IMR-90 (cell line): ENCODE measurements around the gene SLC29A1. TPM values are rescaled to one million over a fixed set of nuclear protein-coding genes. Genes with fewer than 3 reads are reported as not detected.

Source experiments
- ATAC-seq: fragments of 200-7000 bp; cut with Tn5 transposase; 2 replicates; pipeline ENCODE4 v1.9.1; 2020; ENCODE audit warnings: low read depth, mild to moderate bottlenecking, moderate library complexity
- BruUV-seq: library from RNA; stranded (reverse); fragments of 400-500 nt; replicated peaks from 2 replicates; lab custom pipeline; 2021; lab: Mats Ljungman, UMichigan
- CTCF ChIA-PET: fragments of 300-600 bp; formaldehyde crosslinking; extraction: SDS; loops from one replicate; lab custom pipeline; 2021; ENCODE audit warnings: antibody characterized with exemption; lab: Yijun Ruan, JAX
- POLR2A ChIA-PET: fragments of 300-600 bp; sonication (Branson Sonifier 250); formaldehyde crosslinking; loops from one replicate; lab custom pipeline; 2022; ENCODE audit warnings: antibody characterized with exemption; ENCODE audit not compliant: unreplicated experiment; lab: Charles Lee
- DNase-seq: peaks from one replicate; pipeline ENCODE4 v3.0.0; 2013
- H2AFZ ChIP-seq: replicated peaks from 2 replicates; pipeline ENCODE3; 2013; ENCODE audit warnings: low read length, mild to moderate bottlenecking; ENCODE audit not compliant: poor library complexity
- H2AK5ac ChIP-seq: 2 replicates; pipeline ENCODE4 v1.6.1; 2013; ENCODE audit warnings: low read depth, low read length, inconsistent platforms
- H2AK9ac ChIP-seq: replicated peaks from 2 replicates; pipeline ENCODE3; 2013; ENCODE audit warnings: mild to moderate bottlenecking, low read depth, low read length, moderate library complexity; ENCODE audit not compliant: poor library complexity
- H2BK120ac ChIP-seq: 2 replicates; pipeline ENCODE4 v1.6.1; 2013; ENCODE audit warnings: low read depth, low read length, inconsistent platforms
- H2BK15ac ChIP-seq: 3 replicates; pipeline ENCODE4 v1.6.1; 2013; ENCODE audit warnings: low read depth, low read length, inconsistent platforms
- H2BK20ac ChIP-seq: 2 replicates; pipeline ENCODE4 v1.6.1; 2013; ENCODE audit warnings: low read depth, mild to moderate bottlenecking, inconsistent platforms, low read length, moderate library complexity
- H2BK5ac ChIP-seq: 2 replicates; pipeline ENCODE4 v1.6.1; 2013; ENCODE audit warnings: mild to moderate bottlenecking, low read depth, low read length, inconsistent platforms; ENCODE audit not compliant: poor library complexity, severe bottlenecking
- H3K14ac ChIP-seq: replicated peaks from 2 replicates; pipeline ENCODE4 v1.6.1; 2013; ENCODE audit warnings: low read depth, low read length, inconsistent platforms
- H3K18ac ChIP-seq: 2 replicates; pipeline ENCODE4 v1.6.1; 2013; ENCODE audit warnings: low read depth, low read length, control low read depth
- H3K23ac ChIP-seq: 2 replicates; pipeline ENCODE4 v1.6.1; 2013; ENCODE audit warnings: low read depth, low read length, inconsistent platforms
- H3K27ac ChIP-seq: 2 replicates; pipeline ENCODE4 v1.5.1; 2013; ENCODE audit warnings: mild to moderate bottlenecking, control low read depth, low read length; ENCODE audit not compliant: insufficient read depth
- H3K27me3 ChIP-seq: 2 replicates; pipeline ENCODE4 v1.6.1; 2013; ENCODE audit warnings: low read length; ENCODE audit not compliant: control insufficient read depth, insufficient read depth
- H3K36me3 ChIP-seq: 2 replicates; pipeline ENCODE4 v1.6.1; 2013; ENCODE audit warnings: low read length, mixed read lengths; ENCODE audit not compliant: control insufficient read depth, insufficient read depth
- H3K4ac ChIP-seq: 2 replicates; pipeline ENCODE4 v1.6.1; 2013; ENCODE audit warnings: low read depth, low read length, inconsistent platforms
- H3K4me1 ChIP-seq: 2 replicates; pipeline ENCODE4 v1.6.1; 2013; ENCODE audit warnings: low read length, mixed read lengths; ENCODE audit not compliant: control insufficient read depth, insufficient read depth
- H3K4me2 ChIP-seq: 2 replicates; pipeline ENCODE4 v1.6.1; 2013; ENCODE audit warnings: low read depth, mild to moderate bottlenecking, control low read depth, low read length, moderate library complexity
- H3K4me3 ChIP-seq: 2 replicates; pipeline ENCODE4 v1.5.1; 2013; ENCODE audit warnings: low read depth, mild to moderate bottlenecking, control low read depth, low read length, moderate library complexity; ENCODE audit not compliant: insufficient read depth
- H3K56ac ChIP-seq: 2 replicates; pipeline ENCODE4 v1.6.1; 2013; ENCODE audit warnings: low read length, inconsistent platforms; ENCODE audit not compliant: insufficient read depth; ENCODE audit errors: extremely low read depth
- H3K79me1 ChIP-seq, 2 experiments: 2 replicates each; pipeline ENCODE4 v1.6.1; 2013; ENCODE audit warnings: low read length in 2 of 2, inconsistent platforms in 1 of 2, low read depth in 1 of 2
- H3K9ac ChIP-seq: 2 replicates; pipeline ENCODE4 v1.6.1; 2013; ENCODE audit warnings: low read depth, low read length, control low read depth
- H3K9me1 ChIP-seq: 2 replicates; pipeline ENCODE4 v1.6.1; 2013; ENCODE audit warnings: low read length, inconsistent platforms; ENCODE audit not compliant: insufficient read depth
- H3K9me3 ChIP-seq: 2 replicates; pipeline ENCODE4 v1.6.1; 2013; ENCODE audit warnings: low read length; ENCODE audit not compliant: control insufficient read depth, insufficient read depth
- H4K20me1 ChIP-seq: 2 replicates; pipeline ENCODE4 v1.6.1; 2013; ENCODE audit warnings: low read length, inconsistent platforms; ENCODE audit not compliant: insufficient read depth
- H4K5ac ChIP-seq: 2 replicates; pipeline ENCODE4 v1.6.1; 2013; ENCODE audit warnings: mild to moderate bottlenecking, low read depth, low read length, control low read depth
- H4K8ac ChIP-seq, 2 experiments: 2 replicates each; pipeline ENCODE4 v1.6.1; 2013; ENCODE audit warnings: low read depth in 2 of 2, low read length in 2 of 2, control low read depth in 1 of 2, inconsistent platforms in 1 of 2
- H4K91ac ChIP-seq: 2 replicates; pipeline ENCODE4 v1.6.1; 2013; ENCODE audit warnings: low read depth, low read length, inconsistent platforms; ENCODE audit not compliant: insufficient read depth
- CEBPB ChIP-seq: IDR thresholded peaks from 2 replicates; pipeline ENCODE4 v1.6.1; 2012; ENCODE audit warnings: low read depth, low read length, improper control_type of control experiment
- NFE2L2 ChIP-seq: fragments of 150-350 bp; IDR thresholded peaks from 2 replicates; pipeline ENCODE4 v1.6.1; 2016; ENCODE audit warnings: low read depth, mild to moderate bottlenecking, low read length
- WGBS, 2 experiments: methylation state at CpG; one replicate each; pipeline versions ENCODE4 v1.1.5 to v1.1.7; 2013; ENCODE audit warnings: missing lambda C conversion rate in 2 of 2; ENCODE audit not compliant: insufficient read length in 1 of 2; ENCODE audit errors: extremely low coverage in 2 of 2; 5-methylcytosine and 5-hydroxymethylcytosine counted together
- dilution Hi-C: fragments of 300-500 bp; cut with HindIII; formaldehyde crosslinking; loops from one replicate; pipeline ENCODE4 v1.14.3; 2018; ENCODE audit warnings: low sequenced_read_pairs; ENCODE audit not compliant: unreplicated experiment
- in situ Hi-C: fragments of 300-500 bp; cut with MboI; formaldehyde crosslinking; loops from 3 replicates; pipeline ENCODE4 v1.14.3; 2019; ENCODE audit warnings: low sequenced_read_pairs, inconsistent platforms, mixed read lengths
- intact Hi-C: fragments of 100-400 bp; cut with micrococcal nuclease; formaldehyde crosslinking; loops from 2 replicates; pipeline ENCODE4 v1.10.0; 2022
- polyA plus RNA-seq, 3 experiments: library from polyadenylated mRNA; depleted of rRNA; stranded (reverse); fragments of >200 nt; gene quantifications; 2 replicates each; pipeline ENCODE4 v1.2.3, GENCODE V29; 2012; ENCODE audit warnings: low replicate concordance in 1 of 3
- total RNA-seq: library from RNA; depleted of rRNA; stranded (reverse); fragments of >200 nt; gene quantifications from 2 replicates; pipeline ENCODE4 v1.2.3, GENCODE V29; 2012

The SLC29A1 gene
- total and polyA plus RNA-seq, 2 of the 4 experiments (the other 2 are of a cell fraction) = 4.1 to 22.1 TPM

GRCh38 chr6:44250067-44250717, 26.8 kb downstream of the SLC29A1 start:
- no peak overlapping the region; the same call in 1 of the 2 replicates for H3K23ac ChIP-seq
- no peak overlapping the region for H4K91ac ChIP-seq
- H2BK20ac ChIP-seq = no peak overlapping the region
- peaks cover 83% of the 10 kb centered on the region for H4K20me1 ChIP-seq
- 80 to 100% methylated on average over 1 of the region's 6 CpGs for WGBS, 2 experiments
- no peak overlapping the region for H2BK120ac ChIP-seq
- no peak overlapping the region for H3K18ac ChIP-seq
- ATAC-seq (no peak), DNase-seq (no peak)
- no peak overlapping the region for H4K8ac ChIP-seq
- intact Hi-C loops (no loop called here), in situ Hi-C loops (no loop called here), dilution Hi-C loops (no loop called here)
- no peak overlapping the region for H3K56ac ChIP-seq
- no peak overlapping the region for H3K14ac ChIP-seq
- H3K4me3 ChIP-seq = no peak overlapping the region
- H3K9me1 ChIP-seq = peaks cover 18% of the 10 kb centered on the region
- H3K4me2 ChIP-seq = no peak overlapping the region
- TSS peak; percentile 72 for BruUV-seq
- H3K27me3 ChIP-seq = no peaks in the 10 kb centered on the region
- no peaks in the 10 kb centered on the region for H3K9me3 ChIP-seq
- no peak overlapping the region for H2AFZ ChIP-seq
- H3K27ac ChIP-seq = no peak overlapping the region
- ChIA-PET CTCF (no interaction called here), POLR2A (no interaction called here)
- no peak overlapping the region for H2BK15ac ChIP-seq
- H3K9ac ChIP-seq = no peak overlapping the region
- H3K36me3 ChIP-seq = peaks cover 54% of the 10 kb centered on the region
- TF ChIP-seq CEBPB (0 out of 2 replicates have a peak, but pooled peaks have one; percentile 14), NFE2L2 (no peak)
- H2AK5ac ChIP-seq = no peak overlapping the region
- H3K4ac ChIP-seq = no peak overlapping the region
- H3K4me1 ChIP-seq = peaks cover 5% of the 10 kb centered on the region
- H2BK5ac ChIP-seq = no peak overlapping the region
- no peak overlapping the region for H4K5ac ChIP-seq
- no peak overlapping the region for H2AK9ac ChIP-seq
- H3K79me1 ChIP-seq = peaks cover 23 to 80% of the 10 kb centered on the region in 2 experiments
